ENCODE results near the gene PGM5.
"Not testable (repeated sequence)": the region's sequence is repeated elsewhere in the genome, so short reads cannot be mapped to it uniquely, and the experiment has no call there.

GRCh38 chr9:68343992-68344391 lies 12.4 kb upstream of the PGM5 start:
- not testable (repeated sequence) for TF ChIP-seq CTCF, POLR2A (IDR thresholded peaks at IDR 0.05)

Data from uterus (tissue), 2 donors.